Non-pigmented ciliary epithelial cell (primary cell): ENCODE data around the gene UBA7.

Experiments used
- DNase-seq: peaks from one replicate; pipeline ENCODE4 v3.0.0-alpha.2; 2010; ENCODE audit warnings: low read depth

Gene UBA7

DNA sequence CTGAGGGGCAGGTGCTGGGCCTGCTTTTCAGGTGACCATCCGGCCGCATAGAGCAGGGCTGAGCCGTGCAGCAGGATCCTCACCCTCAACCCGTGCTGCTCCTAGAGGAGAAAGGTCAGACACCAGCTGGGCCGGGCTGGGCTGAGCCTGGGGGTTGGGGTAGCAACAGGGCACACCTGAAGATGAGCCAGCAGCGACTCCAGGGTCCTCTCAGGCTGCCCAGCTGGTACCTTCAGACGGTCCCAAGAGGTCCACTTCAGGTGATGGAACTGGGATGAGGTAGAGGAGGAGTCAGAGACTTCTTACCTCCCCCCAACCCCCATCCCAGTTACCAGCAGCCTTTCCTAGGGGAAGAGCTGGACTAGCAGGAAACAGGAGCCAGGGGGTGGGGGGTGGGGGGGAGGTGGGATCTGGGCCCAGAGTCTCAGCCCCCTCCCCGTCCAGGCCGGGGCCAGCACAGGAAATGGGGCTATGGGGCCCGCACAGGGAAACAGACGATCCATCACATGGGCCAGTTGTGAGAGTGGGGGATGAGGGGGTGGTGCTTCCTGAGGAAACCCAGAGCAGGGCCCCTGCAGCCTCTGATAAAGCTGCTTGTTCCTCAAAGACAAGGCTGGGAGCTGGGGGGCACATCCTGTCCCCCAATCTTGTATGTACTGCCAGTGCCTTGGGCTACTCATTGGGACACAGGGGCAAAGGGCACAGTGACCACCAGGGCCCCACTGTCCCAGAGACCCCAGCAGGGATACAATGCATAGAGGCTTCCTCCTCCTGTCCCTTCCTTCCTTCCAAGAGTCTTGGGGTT lies 7.7 kb downstream of the UBA7 start:
- DNase-seq: no peak

- no peak for DNase-seq
These were observed 8.4 kb downstream of the UBA7 start for GRCh38 chr3:49805367-49805782.

DNA sequence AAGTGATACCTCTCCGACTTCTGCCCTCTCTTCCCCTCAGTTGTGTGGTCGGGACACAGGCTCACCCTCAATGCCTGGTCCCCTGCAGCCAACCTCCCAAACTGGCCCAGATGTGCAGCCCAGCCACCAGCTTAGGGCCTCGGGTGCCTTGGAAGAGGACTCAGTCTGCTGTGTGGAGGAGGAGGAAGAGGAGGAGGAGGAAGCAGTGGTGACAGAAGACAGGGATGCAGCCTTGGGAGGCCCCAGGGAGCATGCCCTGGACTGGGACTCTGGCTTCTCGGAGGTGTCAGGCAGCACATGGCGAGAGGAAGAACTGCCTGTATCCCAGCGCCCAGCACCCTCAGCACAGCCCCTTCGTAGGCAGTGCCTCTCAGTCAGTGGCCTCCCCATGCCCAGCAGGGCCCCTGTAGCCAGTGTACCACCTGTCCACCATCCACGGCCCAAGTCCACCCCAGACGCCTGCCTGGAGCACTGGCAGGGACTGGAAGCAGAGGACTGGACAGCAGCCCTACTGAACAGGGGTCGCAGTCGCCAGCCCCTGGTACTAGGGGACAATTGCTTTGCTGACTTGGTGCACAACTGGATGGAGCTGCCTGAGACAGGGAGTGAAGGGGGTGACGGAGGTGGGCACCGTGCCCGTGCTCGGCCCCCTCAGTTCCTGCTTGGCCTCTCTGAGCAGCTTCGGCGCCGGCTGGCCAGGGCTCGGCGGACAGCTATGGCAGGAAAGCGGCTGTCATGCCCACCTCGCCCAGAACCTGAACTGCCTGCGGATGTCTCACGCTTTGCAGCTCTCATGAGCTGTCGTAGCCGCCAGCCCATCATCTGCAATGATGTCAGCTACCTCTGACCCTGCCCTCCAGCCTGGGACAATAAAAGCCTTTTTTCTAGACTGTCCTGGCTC lies 9.4 kb downstream of the UBA7 start:
- no peak for DNase-seq

DNA sequence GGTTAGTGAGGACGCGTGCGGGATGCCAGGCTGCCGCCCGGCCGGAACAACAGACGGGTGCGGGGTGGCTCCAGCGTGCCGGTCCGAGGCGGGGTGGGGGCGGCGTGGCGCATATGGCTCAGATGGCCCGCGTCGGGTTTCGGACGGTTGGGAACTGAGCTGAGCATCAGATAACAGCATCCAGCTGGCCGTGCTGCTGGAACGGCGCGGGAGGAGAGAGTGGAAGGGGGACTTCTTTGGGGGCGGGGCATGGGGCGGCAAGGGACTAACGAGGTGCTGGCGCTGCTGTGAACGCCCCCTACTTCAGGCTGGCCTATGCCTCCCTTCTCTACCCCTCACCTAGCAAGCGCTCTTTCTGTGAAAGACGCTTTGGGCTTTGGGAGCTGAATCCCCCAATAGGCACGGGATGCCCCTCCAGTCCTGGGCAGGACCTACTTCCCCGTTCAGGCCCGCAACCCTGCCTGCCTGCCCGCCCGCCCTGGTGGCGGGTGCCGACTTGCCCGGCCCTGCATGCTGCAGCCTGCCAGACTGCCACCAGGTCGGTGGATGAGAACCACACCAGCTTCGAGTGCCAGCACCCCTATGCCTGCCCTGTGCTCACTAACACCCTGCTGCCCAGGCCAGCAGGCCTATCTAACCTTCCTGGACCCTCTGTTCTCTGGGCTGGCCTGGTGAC lies 10.2 kb downstream of the UBA7 start:
- no peak for DNase-seq

GRCh38 chr3:49802719-49803464 lies 10.9 kb downstream of the UBA7 start, which contains the start of gene INKA1:
INKA1 (plus strand) TSS chr3:49803261; CDS start chr3:49803393, 132 bp downstream.
- DNase-seq: peak; percentile 36

GRCh38 chr3:49801160-49801559 lies 12.6 kb downstream of the UBA7 start:
- DNase-seq: no peak

DNA sequence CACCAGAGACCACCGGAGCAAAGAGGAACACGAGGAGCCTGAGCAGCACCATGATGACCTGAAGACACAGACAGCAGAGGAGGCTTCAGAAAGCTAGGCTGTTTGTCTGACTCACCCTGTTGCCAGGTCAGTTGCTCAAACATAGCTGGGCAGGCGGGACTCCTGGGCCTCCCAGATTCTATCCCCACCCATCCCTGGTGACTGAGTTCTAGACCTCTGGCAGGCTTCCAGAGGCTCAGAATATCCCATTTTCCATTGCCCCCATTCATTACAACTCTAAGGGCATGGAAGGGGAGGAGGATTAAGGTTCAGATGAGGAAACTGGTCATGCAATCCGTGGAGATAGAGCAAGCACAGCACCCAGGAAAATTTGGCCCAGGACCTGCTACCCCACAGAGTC lies 14.0 kb downstream of the UBA7 start, which contains the start of gene CDHR4:
Gene CDHR4, minus strand, starts transcription at position 113 of the 400 bp plus-strand sequence. Its CDS starts 61 bp downstream, at position 52.
- no peak for DNase-seq

DNA sequence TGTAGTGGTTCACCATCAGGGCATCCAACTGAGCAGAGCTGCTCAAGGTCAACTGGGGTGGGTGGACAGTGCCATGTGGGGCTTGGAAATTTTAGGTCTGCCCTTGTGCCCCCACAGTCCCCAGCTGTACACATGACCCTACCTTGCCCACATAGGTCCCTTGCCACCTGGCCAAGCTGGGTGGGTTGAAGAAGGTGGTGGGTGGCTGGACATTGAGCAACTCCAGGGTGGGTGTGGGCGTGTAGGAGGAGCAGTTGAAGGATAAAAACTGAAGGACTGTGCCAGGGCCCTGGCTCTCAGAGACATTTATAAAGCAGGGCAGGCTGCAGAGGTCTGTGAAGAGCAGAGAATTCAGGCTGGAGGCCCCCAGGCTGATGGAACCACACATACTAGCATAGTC lies 14.6 kb downstream of the UBA7 start:
- no peak for DNase-seq

DNA sequence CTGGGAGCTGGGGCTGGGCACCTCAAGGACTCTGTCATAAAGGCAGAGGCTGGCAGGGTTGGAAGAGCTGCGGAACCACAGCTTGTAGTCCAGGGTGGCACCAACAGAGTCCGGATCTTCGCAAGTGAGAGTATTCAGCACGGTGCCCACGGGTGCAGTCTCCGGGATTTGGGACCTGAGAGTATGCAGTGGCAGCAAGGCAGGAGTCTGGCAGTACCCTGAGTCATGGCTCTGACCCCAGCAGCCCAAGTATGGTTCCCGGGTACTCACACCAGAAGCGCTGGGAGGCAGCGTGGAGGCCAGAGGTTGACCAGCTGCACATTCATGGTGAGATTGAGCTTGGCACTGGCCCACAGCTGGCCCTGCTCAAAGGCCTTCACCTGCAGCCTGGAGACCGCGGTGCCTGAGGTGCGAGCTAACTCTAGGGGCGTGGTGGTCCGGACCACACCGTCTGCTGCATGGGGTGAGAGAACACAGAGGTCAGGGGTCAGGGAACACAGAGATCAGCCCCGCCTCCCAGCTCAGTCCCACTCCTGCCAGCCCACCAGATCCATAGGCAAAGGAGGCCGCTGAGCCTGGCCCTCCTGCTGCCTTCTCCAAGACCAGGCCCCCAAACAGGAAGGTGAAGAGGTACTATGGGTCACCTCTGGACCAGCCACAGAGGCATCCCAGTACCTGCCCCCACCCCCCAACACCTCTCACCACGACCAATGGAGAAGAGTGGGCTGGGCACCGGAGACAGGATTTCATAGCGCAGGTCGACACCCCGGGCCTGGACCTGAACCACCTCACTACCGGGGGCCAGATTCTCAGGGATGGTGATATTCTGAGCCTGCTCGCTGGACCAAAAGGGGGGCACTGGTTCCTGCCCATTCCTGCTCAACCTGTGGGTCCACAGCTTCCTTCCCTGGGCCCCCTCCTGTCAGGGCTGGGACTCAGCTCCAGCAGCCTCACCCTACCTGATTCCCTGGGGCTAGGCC lies 18.5 kb downstream of the UBA7 start:
- DNase-seq: no peak

GRCh38 chr3:49794431-49794830 lies 19.3 kb downstream of the UBA7 start:
- DNase-seq: no peak

DNA sequence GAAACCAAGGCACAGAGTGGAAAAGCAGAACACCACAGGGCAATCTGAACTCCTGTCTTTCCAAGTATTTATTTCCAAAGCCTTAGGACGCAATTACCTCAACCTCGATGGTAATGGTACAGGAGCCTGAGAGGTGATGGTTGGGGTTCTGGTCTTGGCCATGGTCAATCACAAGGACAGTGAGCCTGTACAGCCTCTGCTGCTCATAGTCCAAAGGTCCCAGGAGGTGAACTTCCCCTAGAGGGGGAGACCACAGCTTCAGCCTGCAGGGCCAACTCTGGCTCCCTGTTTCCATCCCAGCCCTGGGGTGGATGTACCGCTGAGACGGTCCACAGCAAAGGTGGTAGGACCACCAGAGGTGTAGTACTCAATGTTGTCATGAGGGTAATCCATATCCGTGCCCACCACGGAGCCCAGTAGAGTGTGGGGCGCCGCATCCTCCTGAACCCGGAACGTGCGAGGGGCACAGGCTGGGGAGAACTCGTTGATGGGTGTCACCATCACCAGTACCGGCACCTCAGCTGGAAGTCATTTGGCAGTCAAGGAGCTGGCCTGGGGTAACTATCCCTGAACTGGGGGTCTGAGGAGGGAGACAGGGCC lies 20.2 kb downstream of the UBA7 start:
- DNase-seq: no peak

DNA sequence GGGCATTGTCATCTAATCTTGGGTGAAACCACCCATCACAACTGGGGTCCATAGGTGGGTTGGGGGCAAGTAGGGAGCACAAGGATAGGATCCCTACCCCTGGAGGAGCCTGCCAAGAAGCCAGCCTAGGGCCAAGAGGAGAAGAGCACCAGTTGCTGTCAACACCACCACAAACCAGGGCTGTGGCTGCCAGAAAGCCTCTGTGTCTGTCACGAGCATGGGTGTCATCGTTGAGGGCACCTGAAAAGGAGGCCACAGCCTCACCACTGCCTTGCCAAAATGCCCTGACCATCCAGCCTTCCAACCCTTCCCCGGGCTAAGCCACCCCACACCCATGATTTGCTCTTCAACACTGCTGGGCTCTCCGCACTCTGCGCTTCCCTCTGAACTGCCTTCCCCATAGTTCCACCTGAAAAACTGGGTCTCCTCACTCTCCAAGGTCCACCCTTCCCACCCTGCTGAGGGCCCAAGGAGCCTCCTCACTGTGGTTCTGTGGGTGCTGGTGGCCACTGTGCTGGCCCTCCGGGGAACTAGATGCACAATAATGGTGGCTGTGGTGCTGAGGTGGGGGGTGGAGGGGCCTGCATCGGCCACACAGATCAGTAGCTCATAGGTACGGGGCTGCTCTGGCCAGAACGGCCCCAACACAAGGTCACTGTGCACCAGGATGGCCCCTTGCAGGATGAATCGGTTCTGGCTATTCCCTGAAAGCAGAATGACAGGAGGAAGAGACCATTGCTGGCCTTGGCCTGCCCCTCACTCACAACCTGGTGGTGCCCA lies 21.2 kb downstream of the UBA7 start:
- DNase-seq: no peak

DNA sequence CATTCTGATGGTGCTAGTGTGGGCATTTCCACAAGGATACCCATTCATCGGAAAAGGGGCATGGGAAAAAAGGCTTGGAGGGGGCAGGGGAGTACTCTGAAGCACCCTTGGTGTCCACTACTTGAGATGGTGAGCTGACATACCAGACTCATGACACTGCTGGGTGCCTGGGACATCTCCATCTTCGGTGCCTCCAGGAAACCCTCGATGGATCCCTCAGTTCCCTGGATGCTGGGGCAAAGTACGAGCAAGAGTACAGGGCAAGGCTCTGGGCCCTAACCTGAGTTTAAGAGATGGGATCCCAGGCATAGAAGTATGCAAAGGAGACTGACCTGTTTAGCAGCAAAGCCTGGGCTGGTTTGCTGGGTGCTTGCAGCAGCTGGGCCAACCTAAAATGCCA lies 22.2 kb downstream of the UBA7 start:
- no peak for DNase-seq

DNA sequence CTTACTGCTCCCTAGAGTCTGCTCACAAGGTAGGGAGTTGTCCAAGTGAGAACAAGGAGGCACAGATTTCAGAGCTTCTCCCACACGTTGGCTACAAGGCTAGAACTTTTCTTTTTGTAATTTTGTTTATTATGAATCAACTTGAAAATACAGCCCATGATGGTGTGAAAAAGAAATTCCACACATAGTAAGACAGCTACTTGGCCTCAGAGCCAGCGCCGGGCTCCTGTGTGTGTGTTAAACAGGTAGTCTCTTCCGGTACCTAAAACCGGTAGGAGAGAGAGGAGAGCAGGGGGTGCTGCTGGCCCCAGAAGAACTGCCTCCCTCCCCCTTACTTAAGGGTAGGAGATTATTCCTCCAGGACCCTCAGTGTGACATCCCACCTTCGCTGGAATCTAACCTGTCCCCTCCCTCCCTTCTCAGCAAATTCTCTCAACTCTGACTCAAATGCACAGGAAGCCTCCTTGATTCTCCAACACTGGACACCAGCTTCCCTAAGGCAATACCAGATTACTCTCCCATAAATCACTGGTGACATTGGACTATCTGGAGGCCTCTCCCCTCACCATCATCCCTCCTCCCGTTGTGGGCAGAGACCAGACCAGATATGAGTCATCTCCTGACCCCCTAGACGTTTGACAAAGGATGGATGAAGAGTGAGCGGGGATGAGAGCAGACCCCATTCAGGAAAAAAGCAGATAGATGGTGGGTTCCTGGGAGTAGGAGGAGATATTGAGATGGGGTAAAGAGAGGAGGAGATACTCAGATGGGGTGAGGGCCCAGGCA lies 22.9 kb downstream of the UBA7 start:
- DNase-seq: no peak

DNA sequence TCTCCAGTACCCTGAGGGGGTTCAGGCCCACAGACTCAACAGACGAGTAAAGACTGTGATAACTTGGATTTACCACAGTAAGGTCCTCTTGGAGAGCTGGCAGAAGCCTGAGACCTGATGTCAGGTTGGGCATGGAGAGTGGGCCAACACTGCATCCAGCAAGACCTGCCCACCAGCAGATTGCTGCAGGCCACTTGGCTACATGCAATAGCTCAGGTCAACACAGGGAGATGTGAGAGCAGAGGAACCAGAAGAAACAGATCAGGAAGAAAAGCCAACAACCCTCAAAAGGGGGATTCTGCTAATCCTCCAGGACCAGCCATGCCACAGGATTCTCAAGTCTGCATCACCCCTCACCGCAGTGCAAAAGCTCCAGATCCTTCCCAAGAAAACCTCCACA lies 25.7 kb downstream of the UBA7 start:
- DNase-seq: no peak

DNA sequence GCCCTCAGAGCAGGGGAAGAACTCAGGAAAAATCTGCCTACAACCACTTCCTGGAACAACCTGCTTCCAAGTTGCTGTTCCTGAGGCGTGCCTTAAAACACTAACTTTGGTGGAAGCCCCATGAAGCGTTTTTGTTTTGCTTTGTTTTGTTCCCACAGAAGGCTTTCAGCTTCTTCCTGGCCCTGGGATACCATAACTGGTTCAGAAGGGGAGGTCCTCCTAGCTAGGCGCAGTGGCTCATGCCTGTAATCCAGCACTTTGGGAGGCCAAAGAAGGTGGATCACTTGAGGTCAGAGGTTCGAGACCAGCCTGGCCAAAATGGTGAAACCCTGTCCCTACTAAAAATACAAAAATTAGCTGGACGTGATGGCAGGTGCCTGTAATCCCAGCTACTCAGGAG lies 26.2 kb downstream of the UBA7 start:
- no peak for DNase-seq

GRCh38 chr3:49787182-49787464 lies 26.6 kb downstream of the UBA7 start:
- DNase-seq: no peak

- DNase-seq: peak; percentile 100
These were observed 27.2 kb downstream of the UBA7 start, which contains the start of gene IP6K1 for GRCh38 chr3:49786357-49787181. IP6K1 (minus strand) TSS chr3:49786542; CDS start chr3:49748040, 38,502 bp downstream.
